Neutrophil (primary cell): ENCODE measurements around the gene OR2M7.

Source experiments
- H3K27ac ChIP-seq: fragments of 200-600 bp; sonication (generic); 2 replicates; pipeline ENCODE4 v1.5.1; 2016; ENCODE audit warnings: mild to moderate bottlenecking, moderate library complexity
- H3K27me3 ChIP-seq: fragments of 200-600 bp; sonication (generic); 2 replicates; pipeline ENCODE4 v1.6.0; 2016; ENCODE audit warnings: mild to moderate bottlenecking
- H3K36me3 ChIP-seq: fragments of 200-600 bp; sonication (generic); 2 replicates; pipeline ENCODE4 v1.5.1; 2017
- H3K4me1 ChIP-seq, 2 experiments: fragments of 200-600 bp in 1 of 2; sonication (generic) in 1 of 2; 1 replicate in 1 of 2; 2 replicates in 1 of 2; pipeline versions ENCODE4 v1.5.1 to v1.6.1; 2013 to 2016; ENCODE audit warnings: low read depth in 1 of 2, low read length in 1 of 2, mild to moderate bottlenecking in 1 of 2, moderate library complexity in 1 of 2; ENCODE audit not compliant: control insufficient read depth in 1 of 2, insufficient read depth in 1 of 2
- H3K4me3 ChIP-seq, 2 experiments: fragments of 200-600 bp in 1 of 2; sonication (generic) in 1 of 2; 1 replicate in 1 of 2; 2 replicates in 1 of 2; pipeline ENCODE4 v1.5.1; 2013 to 2016; ENCODE audit warnings: low read depth in 1 of 2, low read length in 1 of 2, mild to moderate bottlenecking in 1 of 2, moderate library complexity in 1 of 2
- H3K9me3 ChIP-seq: fragments of 200-600 bp; sonication (generic); 2 replicates; pipeline ENCODE4 v1.5.1; 2016
- TF ChIP-seq, protein P1 (sequence below): fragments of 200-600 bp; sonication (generic); IDR thresholded peaks from 2 replicates; pipeline ENCODE4 v1.5.1; 2016; ENCODE audit warnings: antibody characterized with exemption

OR2M7 gene, protein sequence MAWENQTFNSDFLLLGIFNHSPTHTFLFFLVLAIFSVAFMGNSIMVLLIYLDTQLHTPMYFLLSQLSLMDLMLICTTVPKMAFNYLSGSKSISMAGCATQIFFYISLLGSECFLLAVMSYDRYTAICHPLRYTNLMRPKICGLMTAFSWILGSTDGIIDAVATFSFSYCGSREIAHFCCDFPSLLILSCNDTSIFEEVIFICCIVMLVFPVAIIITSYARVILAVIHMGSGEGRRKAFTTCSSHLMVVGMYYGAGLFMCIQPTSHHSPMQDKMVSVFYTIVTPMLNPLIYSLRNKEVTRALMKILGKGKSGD

DNA sequence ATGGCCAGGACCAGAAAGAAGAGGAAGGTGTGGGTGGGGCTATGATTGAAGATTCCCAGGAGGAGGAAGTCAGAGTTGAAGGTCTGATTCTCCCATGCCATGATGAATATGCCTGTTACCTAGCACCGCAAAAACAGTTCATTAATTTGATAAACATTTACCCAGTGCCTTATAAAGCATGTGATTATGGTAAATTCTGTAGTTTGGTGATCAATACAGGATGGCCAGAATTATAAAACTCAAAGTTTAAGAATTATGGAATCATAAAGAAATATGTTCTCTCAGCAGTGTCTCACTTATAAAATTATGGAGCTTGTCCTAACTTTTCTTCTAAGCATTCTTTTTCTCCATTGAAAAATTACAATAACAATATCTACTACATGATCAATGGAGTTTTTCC is at the start of gene OR2M7:
OR2M7 (minus strand) TSS at position 101 of the 400 bp plus-strand sequence; CDS start at position 101, 0 bp downstream.
- Histone ChIP-seq H3K4me1 (no peaks in the 10 kb centered on the region), H3K27me3 (no peaks in the 10 kb centered on the region), H3K36me3 (no peaks in the 10 kb centered on the region), H3K9me3 (no peaks in the 10 kb centered on the region), H3K27ac (no peak within 1 kb of the TSS), H3K4me3 (no peak within 1 kb of the TSS)
- TF ChIP-seq, protein P1, sequence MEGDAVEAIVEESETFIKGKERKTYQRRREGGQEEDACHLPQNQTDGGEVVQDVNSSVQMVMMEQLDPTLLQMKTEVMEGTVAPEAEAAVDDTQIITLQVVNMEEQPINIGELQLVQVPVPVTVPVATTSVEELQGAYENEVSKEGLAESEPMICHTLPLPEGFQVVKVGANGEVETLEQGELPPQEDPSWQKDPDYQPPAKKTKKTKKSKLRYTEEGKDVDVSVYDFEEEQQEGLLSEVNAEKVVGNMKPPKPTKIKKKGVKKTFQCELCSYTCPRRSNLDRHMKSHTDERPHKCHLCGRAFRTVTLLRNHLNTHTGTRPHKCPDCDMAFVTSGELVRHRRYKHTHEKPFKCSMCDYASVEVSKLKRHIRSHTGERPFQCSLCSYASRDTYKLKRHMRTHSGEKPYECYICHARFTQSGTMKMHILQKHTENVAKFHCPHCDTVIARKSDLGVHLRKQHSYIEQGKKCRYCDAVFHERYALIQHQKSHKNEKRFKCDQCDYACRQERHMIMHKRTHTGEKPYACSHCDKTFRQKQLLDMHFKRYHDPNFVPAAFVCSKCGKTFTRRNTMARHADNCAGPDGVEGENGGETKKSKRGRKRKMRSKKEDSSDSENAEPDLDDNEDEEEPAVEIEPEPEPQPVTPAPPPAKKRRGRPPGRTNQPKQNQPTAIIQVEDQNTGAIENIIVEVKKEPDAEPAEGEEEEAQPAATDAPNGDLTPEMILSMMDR, result no peak

DNA sequence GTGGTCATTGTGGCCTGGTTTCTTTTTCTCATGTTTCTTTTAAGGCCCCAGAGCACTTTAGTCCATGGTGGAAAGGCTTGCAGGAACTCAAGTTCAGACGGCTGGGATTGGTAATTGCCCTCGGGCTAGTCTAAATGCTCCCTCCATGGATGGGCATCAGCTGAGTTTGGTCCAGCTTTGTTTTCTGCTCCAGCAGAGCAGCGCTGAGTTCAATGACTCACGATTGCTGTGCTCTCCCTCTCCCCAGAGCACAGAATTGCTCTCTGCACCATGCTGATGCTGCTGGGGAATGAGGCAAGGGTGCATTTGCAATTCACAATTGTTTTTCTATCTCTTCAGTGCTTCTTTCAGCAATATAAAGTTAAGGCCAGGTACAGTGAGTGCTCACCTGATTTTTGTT is 49.4 kb upstream of the OR2M7 start:
- TF ChIP-seq, protein P1, result no peak

DNA sequence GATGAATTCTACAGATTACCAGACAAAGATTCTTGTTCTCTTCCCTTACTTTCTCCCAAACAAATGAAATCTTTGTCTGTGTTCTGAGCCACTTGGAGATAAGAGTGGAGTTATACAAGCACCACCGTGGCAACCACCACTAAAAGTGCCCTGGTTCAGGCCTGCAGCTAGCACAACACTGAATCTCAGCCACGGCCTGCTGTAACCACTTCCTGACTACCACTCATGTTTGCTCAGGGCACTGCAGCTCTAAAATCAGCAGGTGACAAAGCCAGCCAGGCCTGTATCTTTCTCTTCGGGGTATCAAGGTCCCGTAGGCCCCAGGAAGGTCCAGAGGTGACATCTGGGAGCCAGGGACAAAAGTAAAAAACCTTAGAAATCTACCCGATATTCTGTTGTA is 48.0 kb upstream of the OR2M7 start:
- Histone ChIP-seq H3K9me3 (no peaks in the 10 kb centered on the region), H3K4me3 (no peak overlapping the region), H3K36me3 (no peaks in the 10 kb centered on the region), H3K4me1 (no peaks in the 10 kb centered on the region), H3K27me3 (no peaks in the 10 kb centered on the region), H3K27ac (no peak overlapping the region)
- TF ChIP-seq, protein P1, result no peak

More for the DNA sequence above, 49.4 kb upstream of the OR2M7 start:
- no peaks in the 10 kb centered on the region for H3K9me3 ChIP-seq
- no peaks in the 10 kb centered on the region for H3K36me3 ChIP-seq
- H3K27ac ChIP-seq, result no peak overlapping the region
- no peaks in the 10 kb centered on the region for H3K4me1 ChIP-seq
- H3K27me3 ChIP-seq, result no peaks in the 10 kb centered on the region
- H3K4me3 ChIP-seq, result no peak overlapping the region

DNA sequence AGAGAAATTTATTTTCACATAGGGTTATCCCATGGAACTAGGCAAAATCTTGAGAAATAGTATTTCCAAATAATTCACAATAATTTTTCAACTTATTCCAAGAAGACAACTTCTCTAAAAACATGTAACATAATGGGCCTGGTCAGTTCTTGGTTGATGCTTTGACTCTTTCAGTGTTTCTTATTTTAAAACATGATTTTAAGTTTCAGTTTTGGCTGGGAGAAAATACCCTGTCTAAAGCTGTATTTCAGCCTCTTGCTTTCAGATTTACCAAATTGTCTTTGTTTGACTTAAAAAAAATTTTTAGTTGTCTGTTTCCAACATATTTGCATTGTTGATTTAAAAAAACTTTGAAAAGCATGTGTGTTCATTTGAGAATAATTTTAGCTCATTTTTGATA is 42.2 kb upstream of the OR2M7 start:
- Histone ChIP-seq H3K27me3 (no peaks in the 10 kb centered on the region), H3K9me3 (no peaks in the 10 kb centered on the region), H3K27ac (no peak overlapping the region), H3K36me3 (no peaks in the 10 kb centered on the region), H3K4me3 (no peak overlapping the region), H3K4me1 (no peaks in the 10 kb centered on the region)
- TF ChIP-seq, protein P1, result no peak

DNA sequence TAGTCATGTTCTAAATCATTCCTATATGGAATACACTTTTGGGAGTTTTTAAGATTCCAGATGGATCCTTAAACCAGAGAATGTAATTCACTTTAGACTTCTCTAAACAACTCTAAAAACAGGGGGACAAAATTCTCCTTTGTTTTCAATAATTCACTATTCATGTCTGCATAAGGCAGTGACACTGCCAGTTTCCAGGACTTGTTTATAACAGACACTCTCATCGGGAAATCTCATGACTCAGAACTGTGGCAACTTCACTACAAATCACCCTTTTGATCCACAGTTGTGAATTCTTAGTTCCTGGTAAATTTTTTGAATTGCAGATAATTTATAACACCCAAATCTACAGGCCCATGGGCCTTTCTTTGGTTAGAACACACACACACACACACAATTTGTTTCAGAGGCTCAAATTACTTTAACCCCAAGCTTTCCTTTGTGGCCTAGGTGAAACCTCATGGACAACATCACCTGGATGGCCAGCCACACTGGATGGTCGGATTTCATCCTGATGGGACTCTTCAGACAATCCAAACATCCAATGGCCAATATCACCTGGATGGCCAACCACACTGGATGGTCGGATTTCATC is 36.9 kb upstream of the OR2M7 start, which contains the start of gene OR2T4:
OR2T4 (plus strand) TSS at position 545 of the 595 bp plus-strand sequence; CDS start at position 545, 0 bp downstream.
- H3K4me3 ChIP-seq, result no peak within 1 kb of the TSS
- no peak within 1 kb of the TSS for H3K27ac ChIP-seq
- no peaks in the 10 kb centered on the region for H3K36me3 ChIP-seq
- TF ChIP-seq, protein P1, result no peak
- no peaks in the 10 kb centered on the region for H3K4me1 ChIP-seq
- no peaks in the 10 kb centered on the region for H3K9me3 ChIP-seq
- no peaks in the 10 kb centered on the region for H3K27me3 ChIP-seq
